GM19463 (cell line): ENCODE measurements around the gene LGALS12.

Source experiments
- ATAC-seq: cut with Tn5 transposase; IDR thresholded peaks from one replicate; pipeline ENCODE4 v1.9.1; 2021; ENCODE audit warnings: mild to moderate bottlenecking, moderate library complexity; ENCODE audit not compliant: unreplicated experiment

LGALS12 gene

GRCh38 chr11:63505857-63506528, at the start of gene LGALS12:
Gene LGALS12 (plus strand): TSS chr11:63506084. CDS start chr11:63506459, 375 bp downstream.
- ATAC-seq: no peak

GRCh38 chr11:63459586-63459985, 46.3 kb upstream of the LGALS12 start:
- no peak for ATAC-seq

GRCh38 chr11:63462137-63462536, 43.7 kb upstream of the LGALS12 start:
- no peak for ATAC-seq

- ATAC-seq: no peak
Observed at GRCh38 chr11:63470311-63470710, 35.6 kb upstream of the LGALS12 start.

GRCh38 chr11:63472372-63472771, 33.5 kb upstream of the LGALS12 start:
- no peak for ATAC-seq

GRCh38 chr11:63476618-63477017, 29.3 kb upstream of the LGALS12 start:
- ATAC-seq: no peak

GRCh38 chr11:63478896-63479295, 27.0 kb upstream of the LGALS12 start:
- ATAC-seq: no peak

GRCh38 chr11:63480039-63480438, 25.8 kb upstream of the LGALS12 start:
- ATAC-seq: no peak

GRCh38 chr11:63485777-63486176, 20.1 kb upstream of the LGALS12 start:
- no peak for ATAC-seq

- ATAC-seq: no peak
Observed at GRCh38 chr11:63488789-63489188, 17.1 kb upstream of the LGALS12 start.

- no peak for ATAC-seq
Observed at GRCh38 chr11:63489879-63490278, 16.0 kb upstream of the LGALS12 start.

- no peak for ATAC-seq
Observed at GRCh38 chr11:63490551-63491239, 15.2 kb upstream of the LGALS12 start, which contains the start of gene PLAAT5. Gene PLAAT5 (minus strand): TSS chr11:63491167. CDS start chr11:63491034, 133 bp downstream.

- ATAC-seq: no peak
Observed at GRCh38 chr11:63491240-63491587, 14.7 kb upstream of the LGALS12 start.

- no peak for ATAC-seq
Observed at GRCh38 chr11:63491636-63492372, 14.1 kb upstream of the LGALS12 start.

- no peak for ATAC-seq
Observed at GRCh38 chr11:63492441-63492840, 13.4 kb upstream of the LGALS12 start.

- ATAC-seq: no peak
Observed at GRCh38 chr11:63493127-63493526, 12.8 kb upstream of the LGALS12 start.

GRCh38 chr11:63494975-63495374, 10.9 kb upstream of the LGALS12 start:
- ATAC-seq: no peak

GRCh38 chr11:63499874-63500273, 6.0 kb upstream of the LGALS12 start:
- no peak for ATAC-seq

- ATAC-seq: no peak
Observed at GRCh38 chr11:63501236-63501635, 4.6 kb upstream of the LGALS12 start.

- ATAC-seq: no peak
Observed at GRCh38 chr11:63502252-63502820, 3.5 kb upstream of the LGALS12 start.

GRCh38 chr11:63503492-63503891, 2.4 kb upstream of the LGALS12 start:
- no peak for ATAC-seq
